Colonic mucosa (tissue), 4 donors: ENCODE measurements around the gene SLC9A9. TPM values are rescaled to one million over a fixed set of nuclear protein-coding genes. Genes with fewer than 3 reads are reported as not detected.

Source experiments
- DNase-seq: peaks from one replicate; pipeline ENCODE4 v3.0.0-alpha.2; 2020
- H3K27ac ChIP-seq: fragments of 200-600 bp; one replicate; pipeline ENCODE4 v1.8.0; 2021
- H3K27me3 ChIP-seq: fragments of 200-600 bp; one replicate; pipeline ENCODE4 v1.8.0; 2021
- H3K36me3 ChIP-seq: fragments of 200-600 bp; one replicate; pipeline ENCODE4 v1.8.0; 2021
- H3K4me1 ChIP-seq: fragments of 200-600 bp; one replicate; pipeline ENCODE4 v1.8.0; 2021; ENCODE audit warnings: mild to moderate bottlenecking
- H3K4me3 ChIP-seq: fragments of 200-600 bp; one replicate; pipeline ENCODE4 v1.8.0; 2021
- H3K9ac ChIP-seq, 2 donors: one replicate each; pipeline ENCODE4 v1.7.0; 2013; ENCODE audit warnings: control low read depth in 2 of 2, low read depth in 2 of 2, low read length in 2 of 2
- H3K9me3 ChIP-seq: fragments of 200-600 bp; one replicate; pipeline ENCODE4 v1.8.0; 2021
- intact Hi-C: fragments of 100-400 bp; cut with DNase I; formaldehyde crosslinking; loops from one replicate; pipeline ENCODE4 v1.14.1; 2022
- total RNA-seq, 2 donors: library from RNA; stranded (reverse); fragmentation: NEBNext Ultra II Directional in 1 of 2; extraction: Animal tissue kit (Norgen Biotek cat#: 25700) in 1 of 2; gene quantifications; one replicate each; pipeline ENCODE4 v1.2.1, GENCODE V29; 2021
- TF ChIP-seq, protein P1 (sequence below): fragments of 200-600 bp; IDR thresholded peaks from one replicate; pipeline ENCODE4 v1.8.0; 2022; ENCODE audit warnings: antibody characterized with exemption, mild to moderate bottlenecking
- donor health status: healthy.
- donor health status: DM: no; HTN: no; CAD: no.
- donor health status: DM: no; HTN: no; CAD: no.

Gene SLC9A9
- total RNA-seq, 2 donors from 2014 or later: 2.5 to 6.5 TPM

DNA sequence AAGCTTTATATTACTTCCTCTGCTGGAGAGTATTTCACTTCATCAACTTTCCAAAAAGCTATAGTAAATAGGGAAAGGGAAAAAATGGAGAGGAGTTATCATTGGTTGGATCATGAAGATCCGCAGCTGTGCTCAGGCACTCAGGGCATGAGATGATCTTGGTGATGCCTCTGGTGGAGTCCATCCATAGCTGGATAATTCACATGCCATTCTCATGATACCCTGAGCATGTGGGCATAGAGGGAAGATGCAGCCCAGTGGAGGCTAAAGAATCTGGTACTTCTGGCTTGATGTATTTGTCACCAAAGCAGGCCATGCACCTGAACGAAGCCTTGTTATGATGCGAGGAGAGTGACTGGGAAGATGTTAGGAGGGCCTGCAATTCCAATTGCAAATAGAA lies 578.5 kb downstream of the SLC9A9 start:
- DNase-seq: no peak
- TF ChIP-seq, protein P1, sequence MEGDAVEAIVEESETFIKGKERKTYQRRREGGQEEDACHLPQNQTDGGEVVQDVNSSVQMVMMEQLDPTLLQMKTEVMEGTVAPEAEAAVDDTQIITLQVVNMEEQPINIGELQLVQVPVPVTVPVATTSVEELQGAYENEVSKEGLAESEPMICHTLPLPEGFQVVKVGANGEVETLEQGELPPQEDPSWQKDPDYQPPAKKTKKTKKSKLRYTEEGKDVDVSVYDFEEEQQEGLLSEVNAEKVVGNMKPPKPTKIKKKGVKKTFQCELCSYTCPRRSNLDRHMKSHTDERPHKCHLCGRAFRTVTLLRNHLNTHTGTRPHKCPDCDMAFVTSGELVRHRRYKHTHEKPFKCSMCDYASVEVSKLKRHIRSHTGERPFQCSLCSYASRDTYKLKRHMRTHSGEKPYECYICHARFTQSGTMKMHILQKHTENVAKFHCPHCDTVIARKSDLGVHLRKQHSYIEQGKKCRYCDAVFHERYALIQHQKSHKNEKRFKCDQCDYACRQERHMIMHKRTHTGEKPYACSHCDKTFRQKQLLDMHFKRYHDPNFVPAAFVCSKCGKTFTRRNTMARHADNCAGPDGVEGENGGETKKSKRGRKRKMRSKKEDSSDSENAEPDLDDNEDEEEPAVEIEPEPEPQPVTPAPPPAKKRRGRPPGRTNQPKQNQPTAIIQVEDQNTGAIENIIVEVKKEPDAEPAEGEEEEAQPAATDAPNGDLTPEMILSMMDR: no peak
- Histone ChIP-seq H3K9me3 (no peaks in the 10 kb centered on the region), H3K4me1 (no peaks in the 10 kb centered on the region), H3K4me3 (no peak overlapping the region), H3K36me3 (no peaks in the 10 kb centered on the region), H3K27ac (no peak overlapping the region), H3K27me3 (no peaks in the 10 kb centered on the region), H3K9ac (no peak overlapping the region)
- intact Hi-C loops: no loop called here

DNA sequence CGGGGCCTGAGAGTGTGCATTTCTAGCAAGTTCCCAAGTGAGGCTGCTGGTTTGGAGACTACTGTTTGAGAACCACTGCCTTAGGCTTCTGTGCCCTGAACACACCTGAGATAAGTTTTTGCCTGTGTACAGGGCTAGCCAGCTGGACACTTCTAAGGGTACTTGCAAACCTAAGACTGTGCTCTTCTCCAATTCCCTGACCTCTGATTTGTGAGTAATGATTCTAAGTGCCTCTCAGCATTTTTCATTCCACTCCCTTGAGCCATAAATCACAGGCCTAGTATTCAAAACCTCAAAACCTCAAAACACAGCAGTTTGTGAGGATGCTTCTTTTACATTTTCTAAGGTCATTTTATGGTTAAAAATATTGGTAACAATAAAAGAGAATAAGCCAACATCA lies 580.3 kb downstream of the SLC9A9 start:
- Histone ChIP-seq H3K9me3 (no peaks in the 10 kb centered on the region), H3K4me1 (no peaks in the 10 kb centered on the region), H3K9ac (no peak overlapping the region), H3K36me3 (no peaks in the 10 kb centered on the region), H3K27me3 (no peaks in the 10 kb centered on the region), H3K27ac (no peak overlapping the region), H3K4me3 (no peak overlapping the region)
- TF ChIP-seq, protein P1: no peak
- intact Hi-C loops: no loop called here
- DNase-seq: no peak

DNA sequence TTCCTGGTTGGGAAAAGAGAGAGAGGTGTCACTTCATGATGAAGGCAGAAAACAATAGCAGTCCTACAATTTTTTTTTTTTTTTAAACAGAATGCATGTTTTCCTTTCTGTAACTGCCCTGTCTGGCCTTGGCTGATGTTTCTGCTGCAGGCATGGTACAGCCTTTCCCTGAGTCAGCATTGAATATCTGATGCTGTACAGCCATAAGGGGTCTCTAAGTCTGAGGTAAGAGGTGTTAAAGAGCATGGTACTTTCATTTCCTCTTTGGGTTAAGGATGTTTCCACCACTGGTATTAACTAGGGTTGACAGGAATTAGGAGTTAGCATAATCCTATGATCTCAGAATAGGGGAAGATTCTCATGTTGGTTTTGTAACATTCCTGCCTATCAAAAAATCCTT lies 581.3 kb downstream of the SLC9A9 start:
- Histone ChIP-seq H3K36me3 (no peaks in the 10 kb centered on the region), H3K4me3 (no peak overlapping the region), H3K9me3 (no peaks in the 10 kb centered on the region), H3K4me1 (no peaks in the 10 kb centered on the region), H3K9ac (no peak overlapping the region), H3K27ac (no peak overlapping the region), H3K27me3 (no peaks in the 10 kb centered on the region)
- DNase-seq: no peak
- intact Hi-C loops: no loop called here
- TF ChIP-seq, protein P1: no peak

DNA sequence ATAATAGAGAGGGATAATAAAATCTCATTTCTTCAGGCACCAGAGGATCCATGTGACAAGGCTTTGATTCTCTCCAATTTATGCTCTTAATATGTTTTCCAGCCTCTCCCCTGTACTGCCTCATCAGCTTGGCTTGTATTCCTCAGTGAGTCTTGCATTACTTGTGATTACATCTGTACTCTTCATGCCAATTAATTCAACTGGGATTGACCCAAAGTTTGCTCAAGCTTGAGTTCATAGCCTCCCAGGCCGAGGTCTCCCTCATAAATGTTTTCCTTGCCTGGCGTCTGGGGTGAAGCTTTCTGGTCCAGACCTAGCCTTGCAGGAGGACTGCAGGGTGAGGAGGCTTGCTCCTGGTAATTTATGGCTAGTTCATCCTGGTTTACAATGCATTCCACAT lies 581.8 kb downstream of the SLC9A9 start:
- Histone ChIP-seq H3K36me3 (no peaks in the 10 kb centered on the region), H3K27me3 (no peaks in the 10 kb centered on the region), H3K4me1 (no peaks in the 10 kb centered on the region), H3K9ac (no peak overlapping the region), H3K9me3 (no peaks in the 10 kb centered on the region), H3K27ac (no peak overlapping the region), H3K4me3 (no peak overlapping the region)
- TF ChIP-seq, protein P1: no peak
- intact Hi-C loops: no loop called here
- no peak for DNase-seq

DNA sequence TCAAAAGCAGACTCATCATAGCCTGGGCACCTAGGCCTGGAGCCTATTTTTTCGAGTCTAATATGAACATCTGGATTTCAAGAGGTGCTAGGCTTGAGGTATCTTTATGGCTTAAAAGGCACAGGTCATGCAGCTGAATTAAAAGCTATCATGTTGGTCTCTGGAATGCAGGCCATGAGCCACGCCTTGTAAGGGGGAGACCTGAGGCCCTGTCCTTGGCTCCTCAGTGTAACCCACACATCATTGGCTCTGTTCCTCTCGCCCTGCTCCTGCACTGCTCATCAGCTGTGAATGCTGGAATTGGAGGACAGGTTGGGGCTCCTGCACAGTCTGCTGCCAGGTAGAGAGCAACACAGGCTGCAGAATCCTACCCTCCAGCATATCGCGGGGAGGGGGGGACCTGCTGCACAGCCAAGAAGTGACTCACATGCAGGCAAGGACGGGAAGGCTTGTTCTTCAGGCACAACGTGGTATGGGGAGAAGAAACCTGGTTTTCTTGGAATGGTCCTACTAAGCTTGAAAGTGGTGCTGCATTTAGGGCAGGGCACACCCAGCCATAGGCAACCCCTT lies 582.7 kb downstream of the SLC9A9 start:
- H3K27me3 ChIP-seq: no peaks in the 10 kb centered on the region
- no peak overlapping the region for H3K9ac ChIP-seq
- no peaks in the 10 kb centered on the region for H3K9me3 ChIP-seq
- H3K27ac ChIP-seq: no peak overlapping the region
- intact Hi-C loops: no loop called here
- no peak for DNase-seq
- TF ChIP-seq, protein P1: no peak
- no peak overlapping the region for H3K4me3 ChIP-seq
- no peaks in the 10 kb centered on the region for H3K4me1 ChIP-seq
- no peaks in the 10 kb centered on the region for H3K36me3 ChIP-seq
